Measurements from ENCODE around the gene RBM14.
"Not testable (repeated sequence)": the region's sequence is repeated elsewhere in the genome, so short reads cannot be mapped to it uniquely, and the experiment has no call there.

The RBM14 gene

GRCh38 chr11:66637557-66638176, 21.2 kb downstream of the RBM14 start:
- DNase-seq (ENCODE audit: low spot score), result no peak

GRCh38 chr11:66638177-66639065, 22.0 kb downstream of the RBM14 start, which contains the start of gene RBM4:
TSS of gene RBM4 (plus strand) at chr11:66638703. CDS start at chr11:66639712, 1,009 bp downstream.
- DNase-seq (ENCODE audit: low spot score), result peak; percentile 99

- DNase-seq (ENCODE audit: low spot score), result no peak
Measured at GRCh38 chr11:66639066-66639813, 22.8 kb downstream of the RBM14 start.

- DNase-seq (ENCODE audit: low spot score), result not testable (repeated sequence)
Measured at GRCh38 chr11:66639814-66640340, 23.4 kb downstream of the RBM14 start.

- no peak for DNase-seq (ENCODE audit: low spot score)
Measured at GRCh38 chr11:66641834-66642233, 25.4 kb downstream of the RBM14 start.

- DNase-seq (ENCODE audit: low spot score), result no peak
Measured at GRCh38 chr11:66643745-66644437, 27.5 kb downstream of the RBM14 start.

- DNase-seq (ENCODE audit: low spot score), result no peak
Measured at GRCh38 chr11:66646828-66647227, 30.4 kb downstream of the RBM14 start.

GRCh38 chr11:66649903-66650302, 33.5 kb downstream of the RBM14 start:
- no peak for DNase-seq (ENCODE audit: low spot score)

GRCh38 chr11:66651016-66651415, 34.6 kb downstream of the RBM14 start:
- no peak for DNase-seq (ENCODE audit: low spot score)

GRCh38 chr11:66652651-66653050, 36.2 kb downstream of the RBM14 start:
- no peak for DNase-seq (ENCODE audit: low spot score)

GRCh38 chr11:66653123-66653522, 36.7 kb downstream of the RBM14 start:
- DNase-seq (ENCODE audit: low spot score), result no peak

GRCh38 chr11:66659763-66660162, 43.3 kb downstream of the RBM14 start:
- DNase-seq (ENCODE audit: low spot score), result no peak

GRCh38 chr11:66663741-66664296, 47.4 kb downstream of the RBM14 start:
- no peak for DNase-seq (ENCODE audit: low spot score)

GRCh38 chr11:66665369-66665768, 48.9 kb downstream of the RBM14 start:
- DNase-seq (ENCODE audit: low spot score), result no peak

GRCh38 chr11:66670816-66671215, 54.4 kb downstream of the RBM14 start:
- no peak for DNase-seq (ENCODE audit: low spot score)

GRCh38 chr11:66674964-66675602, 58.7 kb downstream of the RBM14 start:
- DNase-seq (ENCODE audit: low spot score), result no peak

- no peak for DNase-seq (ENCODE audit: low spot score)
Measured at GRCh38 chr11:66676282-66676919, 60.0 kb downstream of the RBM14 start.

All from AG08396 (cell line).